Kidney epithelial cell (primary cell): ENCODE measurements around the gene RAB3GAP1. TPM values are rescaled to one million over a fixed set of nuclear protein-coding genes. Genes with fewer than 3 reads are reported as not detected.

ENCODE experiments used
- DNase-seq: peaks from one replicate; pipeline ENCODE4 v3.0.0-alpha.2; 2010; ENCODE audit warnings: low read depth
- H3K27me3 ChIP-seq: 2 replicates; pipeline ENCODE4 v1.6.0; 2011; ENCODE audit warnings: low read length; ENCODE audit not compliant: control insufficient read depth, insufficient read depth
- H3K36me3 ChIP-seq: 2 replicates; pipeline ENCODE4 v1.5.1; 2011; ENCODE audit warnings: low read length; ENCODE audit not compliant: control insufficient read depth, insufficient read depth
- H3K4me3 ChIP-seq: 2 replicates; pipeline ENCODE4 v1.5.1; 2011; ENCODE audit warnings: low read depth, mild to moderate bottlenecking, control low read depth, low read length
- CTCF ChIP-seq: IDR thresholded peaks from 2 replicates; pipeline ENCODE4 v1.5.1; 2011; ENCODE audit warnings: mild to moderate bottlenecking, moderate library complexity, low read length, control low read depth, inconsistent platforms; ENCODE audit not compliant: insufficient read depth, poor library complexity, severe bottlenecking
- total RNA-seq: library from RNA; depleted of rRNA; stranded (reverse); fragments of >200 nt; gene quantifications from 2 replicates; pipeline ENCODE4 v1.2.3, GENCODE V29; 2015

RAB3GAP1 gene
- total RNA-seq, 1 donor from 2014 or later: 48.2 TPM

- TF ChIP-seq CTCF: no peak
- H3K36me3 ChIP-seq: no peaks in the 10 kb centered on the region
- H3K4me3 ChIP-seq: no peak overlapping the region
- no peaks in the 10 kb centered on the region for H3K27me3 ChIP-seq
- DNase-seq: no peak
Measured at GRCh38 chr2:135059577-135059976, 7.5 kb downstream of the RAB3GAP1 start.

GRCh38 chr2:135063210-135063609 lies 11.1 kb downstream of the RAB3GAP1 start:
- no peak overlapping the region for H3K4me3 ChIP-seq
- H3K27me3 ChIP-seq: no peaks in the 10 kb centered on the region
- no peaks in the 10 kb centered on the region for H3K36me3 ChIP-seq
- no peak for TF ChIP-seq CTCF
- no peak for DNase-seq

GRCh38 chr2:135064149-135064548 lies 12.1 kb downstream of the RAB3GAP1 start:
- Histone ChIP-seq H3K27me3 (no peaks in the 10 kb centered on the region), H3K4me3 (no peak overlapping the region), H3K36me3 (no peaks in the 10 kb centered on the region)
- TF ChIP-seq CTCF: no peak
- no peak for DNase-seq

- no peak for TF ChIP-seq CTCF
Measured at GRCh38 chr2:135066710-135067109, 14.6 kb downstream of the RAB3GAP1 start.

GRCh38 chr2:135072125-135072997 lies 20.3 kb downstream of the RAB3GAP1 start:
- Histone ChIP-seq H3K4me3 (no peak overlapping the region), H3K36me3 (peaks cover 1% of the 10 kb centered on the region), H3K27me3 (no peaks in the 10 kb centered on the region)
- no peak for DNase-seq
- no peak for TF ChIP-seq CTCF

More at GRCh38 chr2:135066710-135067109, 14.6 kb downstream of the RAB3GAP1 start:
- H3K36me3 ChIP-seq: no peaks in the 10 kb centered on the region
- no peak for DNase-seq
- H3K4me3 ChIP-seq: no peak overlapping the region
- H3K27me3 ChIP-seq: no peaks in the 10 kb centered on the region
